IMR-90 (cell line): ENCODE results near the gene RBFOX2. TPM values are rescaled to one million over a fixed set of nuclear protein-coding genes. Genes with fewer than 3 reads are reported as not detected.

Experiments used
- ATAC-seq: fragments of 200-7000 bp; cut with Tn5 transposase; 2 replicates; pipeline ENCODE4 v1.9.1; 2020; ENCODE audit warnings: low read depth, mild to moderate bottlenecking, moderate library complexity
- BruUV-seq: library from RNA; stranded (reverse); fragments of 400-500 nt; replicated peaks from 2 replicates; lab custom pipeline; 2021; lab: Mats Ljungman, UMichigan
- CTCF ChIA-PET: fragments of 300-600 bp; formaldehyde crosslinking; extraction: SDS; loops from one replicate; lab custom pipeline; 2021; ENCODE audit warnings: antibody characterized with exemption; lab: Yijun Ruan, JAX
- POLR2A ChIA-PET: fragments of 300-600 bp; sonication (Branson Sonifier 250); formaldehyde crosslinking; loops from one replicate; lab custom pipeline; 2022; ENCODE audit warnings: antibody characterized with exemption; ENCODE audit not compliant: unreplicated experiment; lab: Charles Lee
- DNase-seq: peaks from one replicate; pipeline ENCODE4 v3.0.0; 2013
- H2AFZ ChIP-seq: replicated peaks from 2 replicates; pipeline ENCODE3; 2013; ENCODE audit warnings: low read length, mild to moderate bottlenecking; ENCODE audit not compliant: poor library complexity
- H2AK5ac ChIP-seq: 2 replicates; pipeline ENCODE4 v1.6.1; 2013; ENCODE audit warnings: low read depth, low read length, inconsistent platforms
- H2AK9ac ChIP-seq: replicated peaks from 2 replicates; pipeline ENCODE3; 2013; ENCODE audit warnings: mild to moderate bottlenecking, low read depth, low read length, moderate library complexity; ENCODE audit not compliant: poor library complexity
- H2BK120ac ChIP-seq: 2 replicates; pipeline ENCODE4 v1.6.1; 2013; ENCODE audit warnings: low read depth, low read length, inconsistent platforms
- H2BK15ac ChIP-seq: 3 replicates; pipeline ENCODE4 v1.6.1; 2013; ENCODE audit warnings: low read depth, low read length, inconsistent platforms
- H2BK20ac ChIP-seq: 2 replicates; pipeline ENCODE4 v1.6.1; 2013; ENCODE audit warnings: low read depth, mild to moderate bottlenecking, inconsistent platforms, low read length, moderate library complexity
- H2BK5ac ChIP-seq: 2 replicates; pipeline ENCODE4 v1.6.1; 2013; ENCODE audit warnings: mild to moderate bottlenecking, low read depth, low read length, inconsistent platforms; ENCODE audit not compliant: poor library complexity, severe bottlenecking
- H3K14ac ChIP-seq: replicated peaks from 2 replicates; pipeline ENCODE4 v1.6.1; 2013; ENCODE audit warnings: low read depth, low read length, inconsistent platforms
- H3K18ac ChIP-seq: 2 replicates; pipeline ENCODE4 v1.6.1; 2013; ENCODE audit warnings: low read depth, low read length, control low read depth
- H3K23ac ChIP-seq: 2 replicates; pipeline ENCODE4 v1.6.1; 2013; ENCODE audit warnings: low read depth, low read length, inconsistent platforms
- H3K27ac ChIP-seq: 2 replicates; pipeline ENCODE4 v1.5.1; 2013; ENCODE audit warnings: mild to moderate bottlenecking, control low read depth, low read length; ENCODE audit not compliant: insufficient read depth
- H3K27me3 ChIP-seq: 2 replicates; pipeline ENCODE4 v1.6.1; 2013; ENCODE audit warnings: low read length; ENCODE audit not compliant: control insufficient read depth, insufficient read depth
- H3K36me3 ChIP-seq: 2 replicates; pipeline ENCODE4 v1.6.1; 2013; ENCODE audit warnings: low read length, mixed read lengths; ENCODE audit not compliant: control insufficient read depth, insufficient read depth
- H3K4ac ChIP-seq: 2 replicates; pipeline ENCODE4 v1.6.1; 2013; ENCODE audit warnings: low read depth, low read length, inconsistent platforms
- H3K4me1 ChIP-seq: 2 replicates; pipeline ENCODE4 v1.6.1; 2013; ENCODE audit warnings: low read length, mixed read lengths; ENCODE audit not compliant: control insufficient read depth, insufficient read depth
- H3K4me2 ChIP-seq: 2 replicates; pipeline ENCODE4 v1.6.1; 2013; ENCODE audit warnings: low read depth, mild to moderate bottlenecking, control low read depth, low read length, moderate library complexity
- H3K4me3 ChIP-seq: 2 replicates; pipeline ENCODE4 v1.5.1; 2013; ENCODE audit warnings: low read depth, mild to moderate bottlenecking, control low read depth, low read length, moderate library complexity; ENCODE audit not compliant: insufficient read depth
- H3K56ac ChIP-seq: 2 replicates; pipeline ENCODE4 v1.6.1; 2013; ENCODE audit warnings: low read length, inconsistent platforms; ENCODE audit not compliant: insufficient read depth; ENCODE audit errors: extremely low read depth
- H3K79me1 ChIP-seq, 2 experiments: 2 replicates each; pipeline ENCODE4 v1.6.1; 2013; ENCODE audit warnings: low read length in 2 of 2, inconsistent platforms in 1 of 2, low read depth in 1 of 2
- H3K9ac ChIP-seq: 2 replicates; pipeline ENCODE4 v1.6.1; 2013; ENCODE audit warnings: low read depth, low read length, control low read depth
- H3K9me1 ChIP-seq: 2 replicates; pipeline ENCODE4 v1.6.1; 2013; ENCODE audit warnings: low read length, inconsistent platforms; ENCODE audit not compliant: insufficient read depth
- H3K9me3 ChIP-seq: 2 replicates; pipeline ENCODE4 v1.6.1; 2013; ENCODE audit warnings: low read length; ENCODE audit not compliant: control insufficient read depth, insufficient read depth
- H4K20me1 ChIP-seq: 2 replicates; pipeline ENCODE4 v1.6.1; 2013; ENCODE audit warnings: low read length, inconsistent platforms; ENCODE audit not compliant: insufficient read depth
- H4K5ac ChIP-seq: 2 replicates; pipeline ENCODE4 v1.6.1; 2013; ENCODE audit warnings: mild to moderate bottlenecking, low read depth, low read length, control low read depth
- H4K8ac ChIP-seq, 2 experiments: 2 replicates each; pipeline ENCODE4 v1.6.1; 2013; ENCODE audit warnings: low read depth in 2 of 2, low read length in 2 of 2, control low read depth in 1 of 2, inconsistent platforms in 1 of 2
- H4K91ac ChIP-seq: 2 replicates; pipeline ENCODE4 v1.6.1; 2013; ENCODE audit warnings: low read depth, low read length, inconsistent platforms; ENCODE audit not compliant: insufficient read depth
- CHD1 ChIP-seq: IDR thresholded peaks from 2 replicates; pipeline ENCODE4 v1.6.1; 2012; ENCODE audit warnings: low read depth, low read length, improper control_type of control experiment
- FOS ChIP-seq: fragments of 150-350 bp; IDR thresholded peaks from 2 replicates; pipeline ENCODE4 v1.6.1; 2016; ENCODE audit warnings: low read depth, low read length
- MAZ ChIP-seq: IDR thresholded peaks from 2 replicates; pipeline ENCODE4 v1.6.1; 2012; ENCODE audit warnings: low read depth, mild to moderate bottlenecking, low read length, improper control_type of control experiment, moderate library complexity, borderline replicate concordance
- NFE2L2 ChIP-seq: fragments of 150-350 bp; IDR thresholded peaks from 2 replicates; pipeline ENCODE4 v1.6.1; 2016; ENCODE audit warnings: low read depth, mild to moderate bottlenecking, low read length
- RCOR1 ChIP-seq: IDR thresholded peaks from 2 replicates; pipeline ENCODE4 v1.6.1; 2012; ENCODE audit warnings: mild to moderate bottlenecking, low read length, improper control_type of control experiment; ENCODE audit not compliant: insufficient replicate concordance
- SMC3 ChIP-seq: fragments of 150-350 bp; IDR thresholded peaks from 2 replicates; pipeline ENCODE4 v1.6.1; 2016; ENCODE audit warnings: low read depth, mild to moderate bottlenecking, antibody characterized with exemption, low read length, moderate library complexity
- WGBS, 2 experiments: methylation state at CpG; one replicate each; pipeline versions ENCODE4 v1.1.5 to v1.1.7; 2013; ENCODE audit warnings: missing lambda C conversion rate in 2 of 2; ENCODE audit not compliant: insufficient read length in 1 of 2; ENCODE audit errors: extremely low coverage in 2 of 2; 5-methylcytosine and 5-hydroxymethylcytosine counted together
- dilution Hi-C: fragments of 300-500 bp; cut with HindIII; formaldehyde crosslinking; loops from one replicate; pipeline ENCODE4 v1.14.3; 2018; ENCODE audit warnings: low sequenced_read_pairs; ENCODE audit not compliant: unreplicated experiment
- in situ Hi-C: fragments of 300-500 bp; cut with MboI; formaldehyde crosslinking; loops from 3 replicates; pipeline ENCODE4 v1.14.3; 2019; ENCODE audit warnings: low sequenced_read_pairs, inconsistent platforms, mixed read lengths
- intact Hi-C: fragments of 100-400 bp; cut with micrococcal nuclease; formaldehyde crosslinking; loops from 2 replicates; pipeline ENCODE4 v1.10.0; 2022
- polyA plus RNA-seq, 3 experiments: library from polyadenylated mRNA; depleted of rRNA; stranded (reverse); fragments of >200 nt; gene quantifications; 2 replicates each; pipeline ENCODE4 v1.2.3, GENCODE V29; 2012; ENCODE audit warnings: low replicate concordance in 1 of 3
- total RNA-seq: library from RNA; depleted of rRNA; stranded (reverse); fragments of >200 nt; gene quantifications from 2 replicates; pipeline ENCODE4 v1.2.3, GENCODE V29; 2012

Gene RBFOX2
- total and polyA plus RNA-seq, 2 of the 4 experiments (the other 2 are of a cell fraction) = 146 to 178 TPM

- CTCF ChIA-PET = no interaction called here
- intact Hi-C loops (loop anchor here (5.0 kb wide), 2 partner anchors 95 to 180 kb away; partner anchors contain the start of gene APOL6), dilution Hi-C loops (no loop called here), in situ Hi-C loops (no loop called here)
- Histone ChIP-seq H2BK120ac (no peak overlapping the region), H4K20me1 (peaks cover 12% of the 10 kb centered on the region; the same call in 1 of the 2 replicates), H2AK5ac (peak overlapping the region; percentile 21; the same call in 1 of the 2 replicates), H2BK5ac (peak overlapping the region; percentile 14), H4K91ac (no peak overlapping the region), H2AK9ac (no peak overlapping the region), H3K56ac (no peak overlapping the region), H2AFZ (no peak overlapping the region), H3K9ac (no peak overlapping the region), H4K8ac (peak overlapping the region in 1 of 2 experiments; percentile 11; a peak in 1 of 4 replicates), H3K4me1 (peaks cover 26% of the 10 kb centered on the region), H3K18ac (no peak overlapping the region), H3K9me1 (peaks cover 27% of the 10 kb centered on the region), H3K79me1 (peaks cover 19 to 65% of the 10 kb centered on the region in 2 experiments), H3K4ac (peak overlapping the region; percentile 24; the same call in 1 of the 2 replicates), H3K9me3 (no peaks in the 10 kb centered on the region), H3K14ac (no peak overlapping the region), H4K5ac (no peak overlapping the region), H2BK15ac (no peak overlapping the region; the same call in 2 of the 3 replicates), H3K36me3 (peaks cover 38% of the 10 kb centered on the region), H3K4me3 (no peak overlapping the region), H3K23ac (no peak overlapping the region), H2BK20ac (no peak overlapping the region), H3K27ac (no peak overlapping the region), H3K4me2 (peak overlapping the region; percentile 3; the same call in 1 of the 2 replicates), H3K27me3 (no peaks in the 10 kb centered on the region)
- TF ChIP-seq FOS (peak; percentile 24; the same call in 1 of the 2 replicates), SMC3 (no peak), MAZ (no peak), NFE2L2 (no peak), CHD1 (no peak), RCOR1 (no peak)
- POLR2A ChIA-PET = no interaction called here
- 100% methylated on average over 2 of the region's 9 CpGs; no CpG with 5 or more reads in 1 of the 2 experiments for WGBS, 2 experiments
- ATAC-seq (peak; percentile 74), DNase-seq (peak; percentile 81)
- BruUV-seq = no TSS peak
These were observed 286.1 kb downstream of the RBFOX2 start for GRCh38 chr22:35742342-35743100.
